ENCODE results near the gene MAT1A.

- TF ChIP-seq ZFP90 (CRISPR knock-in tag; IDR thresholded peaks at IDR 0.05; ENCODE audit: borderline replicate concordance) = no peak
- no peak for TF ChIP-seq YY1 (IDR thresholded peaks at IDR 0.05; ENCODE audit: insufficient read depth, insufficient replicate concordance, low read depth, low read length)
- no peak for TF ChIP-seq FOSL1 (CRISPR knock-in tag; IDR thresholded peaks at IDR 0.05; ENCODE audit: borderline replicate concordance)
- TF ChIP-seq CAMTA2 (CRISPR knock-in tag; IDR thresholded peaks at IDR 0.05; ENCODE audit: borderline replicate concordance) = no peak
- no peak for TF ChIP-seq CBX1 (IDR thresholded peaks at IDR 0.05; ENCODE audit: low read depth)
- no peak for TF ChIP-seq SMC3 (IDR thresholded peaks at IDR 0.05; ENCODE audit: low read length)
Measured at GRCh38 chr10:80322711-80323110, 33.3 kb upstream of the MAT1A start.

Data from HepG2 (cell line).